ENCODE data around the gene PRCP. TPM values are rescaled to one million over a fixed set of nuclear protein-coding genes. Genes with fewer than 3 reads are reported as not detected.

PRCP gene
- total and polyA plus RNA-seq, 5 donors from 2014 or later, result 19.7 to 41.9 (median 27.9) TPM

DNA sequence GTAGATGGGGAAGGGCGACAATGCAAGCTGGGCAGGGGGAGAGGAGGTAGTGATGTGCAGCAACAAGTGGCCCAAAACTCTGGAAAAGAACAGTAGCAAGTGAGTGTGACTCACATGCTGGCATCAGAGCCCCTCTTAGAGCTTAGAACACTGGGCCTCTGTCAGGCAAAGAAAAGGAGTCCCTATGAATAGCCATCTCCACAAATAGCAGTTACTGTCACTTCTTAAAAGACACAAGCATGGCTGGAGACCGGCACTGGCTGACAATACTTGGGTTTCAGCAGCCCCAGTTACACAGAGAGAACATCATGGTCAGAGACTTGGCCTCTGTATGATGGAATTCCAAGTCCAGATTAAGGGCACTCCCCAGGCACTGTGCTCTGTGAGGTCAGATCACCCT, 58.2 kb downstream of the PRCP start:
- no peaks in the 10 kb centered on the region for H3K36me3 ChIP-seq (ENCODE audit: control insufficient read depth, insufficient read depth, low read length)
- no peaks in the 10 kb centered on the region for H3K9me3 Mint-ChIP-seq

GRCh38 chr11:82837650-82838049, 62.6 kb downstream of the PRCP start:
- Mint-ChIP-seq H3K4me1 (no peaks in the 10 kb centered on the region), H3K27ac (no peak overlapping the region), H3K4me3 (no peak overlapping the region), H3K27me3 (no peaks in the 10 kb centered on the region), H3K9me3 (no peaks in the 10 kb centered on the region), H3K36me3 (peaks cover 43% of the 10 kb centered on the region)
- Histone ChIP-seq H3K9me3 (ENCODE audit: control insufficient read depth in 2 of 2, low read length in 2 of 2) (no peaks in the 10 kb centered on the region), H3K27ac (ENCODE audit: insufficient read depth, low read length, poor library complexity, severe bottlenecking) (no peak overlapping the region), H3K27me3 (ENCODE audit: control insufficient read depth, insufficient read depth, low read length) (no peaks in the 10 kb centered on the region), H3K4me1 (ENCODE audit: control insufficient read depth, insufficient read depth, low read length, poor library complexity, severe bottlenecking) (no peaks in the 10 kb centered on the region), H3K4me3 (ENCODE audit: low read depth, low read length) (no peak overlapping the region), H3K36me3 (ENCODE audit: control insufficient read depth, insufficient read depth, low read length) (no peaks in the 10 kb centered on the region)
- no peak for ATAC-seq (ENCODE audit: low read depth in 2 of 2)
- DNase-seq, result no peak

More for the DNA sequence above, 58.2 kb downstream of the PRCP start:
- Mint-ChIP-seq H3K36me3 (peaks cover 24% of the 10 kb centered on the region), H3K4me1 (no peaks in the 10 kb centered on the region), H3K4me3 (no peak overlapping the region), H3K27ac (no peak overlapping the region), H3K27me3 (no peaks in the 10 kb centered on the region)
- DNase-seq (no peak), ATAC-seq (ENCODE audit: low read depth in 2 of 2) (no peak)
- no peak overlapping the region for H3K4me3 ChIP-seq (ENCODE audit: low read depth, low read length)
- H3K27ac ChIP-seq (ENCODE audit: insufficient read depth, low read length, poor library complexity, severe bottlenecking), result no peak overlapping the region
- H3K4me1 ChIP-seq (ENCODE audit: control insufficient read depth, insufficient read depth, low read length, poor library complexity, severe bottlenecking), result no peaks in the 10 kb centered on the region
- H3K9me3 ChIP-seq (ENCODE audit: control insufficient read depth in 2 of 2, low read length in 2 of 2), result no peaks in the 10 kb centered on the region
- no peaks in the 10 kb centered on the region for H3K27me3 ChIP-seq (ENCODE audit: control insufficient read depth, insufficient read depth, low read length)

DNA sequence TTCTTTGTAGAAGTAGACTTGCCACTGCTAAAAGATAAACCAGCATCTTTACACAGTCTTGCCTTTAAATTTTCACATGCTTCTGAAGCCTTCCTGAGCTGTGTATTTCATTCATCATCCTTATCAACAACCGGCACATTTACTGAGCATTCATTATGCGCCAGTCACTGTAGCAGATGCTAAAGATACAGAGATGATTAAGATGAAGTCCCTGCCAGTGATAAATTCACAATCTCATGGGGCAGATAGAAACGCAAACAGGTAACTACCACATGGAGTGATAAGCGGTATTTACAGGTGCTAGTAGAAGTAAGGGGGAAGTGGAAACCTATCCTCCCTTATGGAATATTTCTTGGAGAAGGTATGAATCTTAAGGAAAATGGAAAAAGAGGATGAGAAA, 67.2 kb downstream of the PRCP start:
- Mint-ChIP-seq H3K27me3 (no peaks in the 10 kb centered on the region), H3K27ac (no peak overlapping the region), H3K36me3 (peaks cover 38% of the 10 kb centered on the region), H3K9me3 (peaks cover 0 to 3% (median 0%) of the 10 kb centered on the region in 7 donors), H3K4me1 (no peaks in the 10 kb centered on the region), H3K4me3 (no peak overlapping the region)
- H3K4me3 ChIP-seq (ENCODE audit: low read depth, low read length), result no peak overlapping the region
- no peaks in the 10 kb centered on the region for H3K9me3 ChIP-seq (ENCODE audit: control insufficient read depth in 2 of 2, low read length in 2 of 2)
- no peak overlapping the region for H3K27ac ChIP-seq (ENCODE audit: insufficient read depth, low read length, poor library complexity, severe bottlenecking)
- no peaks in the 10 kb centered on the region for H3K36me3 ChIP-seq (ENCODE audit: control insufficient read depth, insufficient read depth, low read length)
- no peaks in the 10 kb centered on the region for H3K27me3 ChIP-seq (ENCODE audit: control insufficient read depth, insufficient read depth, low read length)
- H3K4me1 ChIP-seq (ENCODE audit: control insufficient read depth, insufficient read depth, low read length, poor library complexity, severe bottlenecking), result no peaks in the 10 kb centered on the region
- ATAC-seq (ENCODE audit: low read depth in 2 of 2), result no peak
- DNase-seq, result no peak

GRCh38 chr11:82831364-82831763, 68.9 kb downstream of the PRCP start:
- DNase-seq (no peak), ATAC-seq (ENCODE audit: low read depth in 2 of 2) (no peak)
- H3K27me3 ChIP-seq (ENCODE audit: control insufficient read depth, insufficient read depth, low read length), result no peaks in the 10 kb centered on the region
- Mint-ChIP-seq H3K9me3 (peaks cover 0 to 3% (median 0%) of the 10 kb centered on the region in 7 donors), H3K36me3 (peaks cover 33% of the 10 kb centered on the region), H3K27ac (no peak overlapping the region), H3K27me3 (no peaks in the 10 kb centered on the region), H3K4me3 (no peak overlapping the region), H3K4me1 (no peaks in the 10 kb centered on the region)
- H3K36me3 ChIP-seq (ENCODE audit: control insufficient read depth, insufficient read depth, low read length), result no peaks in the 10 kb centered on the region
- H3K9me3 ChIP-seq (ENCODE audit: control insufficient read depth in 2 of 2, low read length in 2 of 2), result no peaks in the 10 kb centered on the region
- no peaks in the 10 kb centered on the region for H3K4me1 ChIP-seq (ENCODE audit: control insufficient read depth, insufficient read depth, low read length, poor library complexity, severe bottlenecking)
- no peak overlapping the region for H3K27ac ChIP-seq (ENCODE audit: insufficient read depth, low read length, poor library complexity, severe bottlenecking)
- H3K4me3 ChIP-seq (ENCODE audit: low read depth, low read length), result no peak overlapping the region

DNA sequence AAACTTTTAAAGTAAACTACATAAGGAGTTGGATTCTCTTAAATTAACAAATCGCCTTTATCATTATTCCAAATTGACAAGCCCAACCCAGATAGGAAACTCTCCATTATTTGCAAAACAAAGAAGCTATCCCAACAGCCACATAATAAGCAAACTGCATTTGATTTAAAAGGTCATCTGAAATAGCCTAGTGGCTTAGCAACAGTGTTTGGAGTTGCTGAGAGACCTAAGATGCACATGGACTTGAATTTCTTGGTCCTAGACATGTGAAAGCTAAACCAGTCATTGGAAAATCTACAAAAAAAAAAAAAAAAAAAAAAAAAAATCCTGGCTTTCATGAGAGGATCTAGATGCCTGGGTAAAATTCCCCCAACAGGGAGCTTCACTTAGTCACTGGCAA, 69.5 kb downstream of the PRCP start:
- no peaks in the 10 kb centered on the region for H3K4me1 ChIP-seq (ENCODE audit: control insufficient read depth, insufficient read depth, low read length, poor library complexity, severe bottlenecking)
- H3K27ac ChIP-seq (ENCODE audit: insufficient read depth, low read length, poor library complexity, severe bottlenecking), result no peak overlapping the region
- no peaks in the 10 kb centered on the region for H3K4me1 Mint-ChIP-seq
- H3K9me3 Mint-ChIP-seq, result peaks cover 0 to 3% (median 0%) of the 10 kb centered on the region in 7 donors
- H3K27ac Mint-ChIP-seq, result no peak overlapping the region
- no peaks in the 10 kb centered on the region for H3K27me3 Mint-ChIP-seq
- no peak overlapping the region for H3K4me3 ChIP-seq (ENCODE audit: low read depth, low read length)
- H3K36me3 Mint-ChIP-seq, result peaks cover 29% of the 10 kb centered on the region
- ATAC-seq (ENCODE audit: low read depth in 2 of 2) (no peak), DNase-seq (no peak)
- no peak overlapping the region for H3K4me3 Mint-ChIP-seq
- no peaks in the 10 kb centered on the region for H3K27me3 ChIP-seq (ENCODE audit: control insufficient read depth, insufficient read depth, low read length)
- H3K9me3 ChIP-seq (ENCODE audit: control insufficient read depth in 2 of 2, low read length in 2 of 2), result no peaks in the 10 kb centered on the region
- no peaks in the 10 kb centered on the region for H3K36me3 ChIP-seq (ENCODE audit: control insufficient read depth, insufficient read depth, low read length)

DNA sequence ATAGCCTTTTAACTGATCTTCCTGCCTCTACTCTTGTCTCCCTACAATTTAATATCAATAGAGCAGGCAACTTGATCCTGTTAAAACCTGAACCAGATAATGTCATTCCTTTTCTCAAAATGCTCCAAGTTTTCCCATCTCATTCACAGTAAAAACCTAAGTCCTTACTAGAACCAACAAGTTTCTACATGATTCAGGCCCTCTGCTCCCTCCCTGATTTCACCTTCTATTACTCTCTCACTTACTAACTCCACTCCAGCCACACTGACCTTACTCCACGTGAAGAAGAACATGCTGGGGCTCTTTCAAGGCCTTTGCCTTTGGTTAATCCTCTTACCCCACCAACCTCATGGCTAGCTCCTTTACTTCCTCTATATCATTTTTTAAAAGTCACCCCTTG, 71.1 kb downstream of the PRCP start:
- Histone ChIP-seq H3K4me1 (ENCODE audit: control insufficient read depth, insufficient read depth, low read length, poor library complexity, severe bottlenecking) (no peaks in the 10 kb centered on the region), H3K27ac (ENCODE audit: insufficient read depth, low read length, poor library complexity, severe bottlenecking) (no peak overlapping the region), H3K4me3 (ENCODE audit: low read depth, low read length) (no peak overlapping the region), H3K9me3 (ENCODE audit: control insufficient read depth in 2 of 2, low read length in 2 of 2) (no peaks in the 10 kb centered on the region), H3K36me3 (ENCODE audit: control insufficient read depth, insufficient read depth, low read length) (peaks cover 3% of the 10 kb centered on the region), H3K27me3 (ENCODE audit: control insufficient read depth, insufficient read depth, low read length) (no peaks in the 10 kb centered on the region)
- H3K27me3 Mint-ChIP-seq, result no peaks in the 10 kb centered on the region
- no peak overlapping the region for H3K27ac Mint-ChIP-seq
- peaks cover 0 to 3% (median 0%) of the 10 kb centered on the region in 7 donors for H3K9me3 Mint-ChIP-seq
- ATAC-seq (ENCODE audit: low read depth in 2 of 2), result no peak
- peaks cover 33% of the 10 kb centered on the region for H3K36me3 Mint-ChIP-seq
- H3K4me1 Mint-ChIP-seq, result no peaks in the 10 kb centered on the region
- DNase-seq, result no peak
- H3K4me3 Mint-ChIP-seq, result no peak overlapping the region

DNA sequence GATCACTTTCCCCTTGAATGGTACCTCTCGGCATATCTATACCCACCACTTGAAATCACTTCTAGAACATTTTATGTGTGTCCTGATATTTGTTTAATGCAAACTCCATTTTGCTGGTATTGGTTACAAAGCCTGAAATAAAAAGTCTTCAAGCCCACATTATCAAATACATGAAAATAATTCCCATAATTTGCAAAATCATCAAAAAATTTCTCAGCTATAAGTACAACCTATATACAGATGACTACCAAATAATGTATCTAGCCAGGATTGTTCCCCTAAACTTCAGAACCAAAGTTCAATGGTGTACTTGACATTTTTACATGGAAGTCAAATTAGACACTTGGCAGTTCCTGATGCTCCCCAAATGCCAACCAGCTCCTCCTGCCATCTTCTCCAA, 71.8 kb downstream of the PRCP start:
- H3K4me1 ChIP-seq (ENCODE audit: control insufficient read depth, insufficient read depth, low read length, poor library complexity, severe bottlenecking), result no peaks in the 10 kb centered on the region
- Mint-ChIP-seq H3K4me1 (no peaks in the 10 kb centered on the region), H3K9me3 (peaks cover 0 to 3% (median 0%) of the 10 kb centered on the region in 7 donors), H3K27me3 (no peaks in the 10 kb centered on the region), H3K4me3 (no peak overlapping the region), H3K27ac (no peak overlapping the region), H3K36me3 (peaks cover 27% of the 10 kb centered on the region)
- H3K27me3 ChIP-seq (ENCODE audit: control insufficient read depth, insufficient read depth, low read length), result no peaks in the 10 kb centered on the region
- no peak overlapping the region for H3K27ac ChIP-seq (ENCODE audit: insufficient read depth, low read length, poor library complexity, severe bottlenecking)
- no peak for DNase-seq
- H3K4me3 ChIP-seq (ENCODE audit: low read depth, low read length), result no peak overlapping the region
- no peaks in the 10 kb centered on the region for H3K9me3 ChIP-seq (ENCODE audit: control insufficient read depth in 2 of 2, low read length in 2 of 2)
- H3K36me3 ChIP-seq (ENCODE audit: control insufficient read depth, insufficient read depth, low read length), result peaks cover 3% of the 10 kb centered on the region
- no peak for ATAC-seq (ENCODE audit: low read depth in 2 of 2)

GRCh38 chr11:82826526-82826925, 73.7 kb downstream of the PRCP start:
- Histone ChIP-seq H3K27ac (ENCODE audit: insufficient read depth, low read length, poor library complexity, severe bottlenecking) (no peak overlapping the region), H3K27me3 (ENCODE audit: control insufficient read depth, insufficient read depth, low read length) (no peaks in the 10 kb centered on the region), H3K36me3 (ENCODE audit: control insufficient read depth, insufficient read depth, low read length) (peaks cover 3% of the 10 kb centered on the region), H3K4me1 (ENCODE audit: control insufficient read depth, insufficient read depth, low read length, poor library complexity, severe bottlenecking) (no peaks in the 10 kb centered on the region), H3K9me3 (ENCODE audit: control insufficient read depth in 2 of 2, low read length in 2 of 2) (no peaks in the 10 kb centered on the region), H3K4me3 (ENCODE audit: low read depth, low read length) (no peak overlapping the region)
- Mint-ChIP-seq H3K4me1 (no peaks in the 10 kb centered on the region), H3K27me3 (no peaks in the 10 kb centered on the region), H3K27ac (no peak overlapping the region), H3K4me3 (no peak overlapping the region), H3K36me3 (peaks cover 15% of the 10 kb centered on the region), H3K9me3 (peaks cover 0 to 3% (median 0%) of the 10 kb centered on the region in 7 donors)
- no peak for DNase-seq
- no peak for ATAC-seq (ENCODE audit: low read depth in 2 of 2)
